Karpas-422 (cell line): ENCODE measurements around the gene SHC4. TPM values are rescaled to one million over a fixed set of nuclear protein-coding genes. Genes with fewer than 3 reads are reported as not detected.
A peak's percentile ranks its signal among the peaks of the same experiment; 100 is the strongest.

Source experiments
- DNase-seq: peaks from one replicate; pipeline ENCODE4 v3.0.0-alpha.2; 2015
- H2AFZ ChIP-seq: fragments of 200-600 bp; sonication (generic); 2 replicates; pipeline ENCODE4 v1.6.1; 2014; ENCODE audit warnings: antibody characterized with exemption, low read length, mixed read lengths
- H3K27ac ChIP-seq: fragments of 200-600 bp; sonication (generic); 2 replicates; pipeline ENCODE4 v1.5.1; 2014; ENCODE audit warnings: mild to moderate bottlenecking, low read length, moderate library complexity
- H3K27me3 ChIP-seq: fragments of 200-600 bp; sonication (generic); 2 replicates; pipeline ENCODE4 v1.6.1; 2014; ENCODE audit warnings: low read length, mixed read lengths
- H3K36me3 ChIP-seq: fragments of 200-600 bp; sonication (generic); 2 replicates; pipeline ENCODE4 v1.6.1; 2014; ENCODE audit warnings: low read length, mixed read lengths; ENCODE audit not compliant: insufficient read depth
- H3K4me1 ChIP-seq: fragments of 200-600 bp; sonication (generic); 2 replicates; pipeline ENCODE4 v1.6.1; 2014; ENCODE audit warnings: mild to moderate bottlenecking, low read length, mixed read lengths
- H3K4me2 ChIP-seq: fragments of 200-600 bp; sonication (generic); 2 replicates; pipeline ENCODE4 v1.6.1; 2014; ENCODE audit warnings: low read length, low read depth, mild to moderate bottlenecking; ENCODE audit not compliant: poor library complexity, severe bottlenecking
- H3K4me3 ChIP-seq: fragments of 200-600 bp; sonication (generic); 2 replicates; pipeline ENCODE4 v1.5.1; 2014; ENCODE audit warnings: mild to moderate bottlenecking, antibody characterized with exemption, low read length, mixed read lengths
- H3K79me2 ChIP-seq: fragments of 200-600 bp; sonication (generic); 2 replicates; pipeline ENCODE4 v1.6.1; 2014; ENCODE audit warnings: mild to moderate bottlenecking, low read length, mixed read lengths
- H3K9ac ChIP-seq: fragments of 200-600 bp; sonication (generic); 2 replicates; pipeline ENCODE4 v1.6.0; 2014; ENCODE audit warnings: low read length
- H3K9me2 ChIP-seq: fragments of 200-600 bp; sonication (generic), shearing (Covaris generic); replicated peaks from 2 replicates; pipeline ENCODE4 v1.6.0; 2014; ENCODE audit warnings: mild to moderate bottlenecking, low read length, moderate library complexity; ENCODE audit not compliant: insufficient read depth
- H3K9me3 ChIP-seq: fragments of 300-700, 200-600 bp; sonication (generic); 2 replicates; pipeline ENCODE4 v1.6.1; 2014; ENCODE audit warnings: low read length, mixed read lengths
- H4K20me1 ChIP-seq: fragments of 200-600 bp; sonication (generic); 2 replicates; pipeline ENCODE4 v1.6.1; 2014; ENCODE audit warnings: mild to moderate bottlenecking, antibody characterized with exemption, low read length, low read depth; ENCODE audit not compliant: insufficient read depth
- total RNA-seq: library from RNA; depleted of rRNA; stranded (reverse); fragments of >200 nt; shearing (Covaris generic); gene quantifications from 2 replicates; pipeline ENCODE4 v1.2.3, GENCODE V29; 2014; ENCODE audit warnings: low replicate concordance

SHC4 gene
- total RNA-seq, 1 experiment from 2014 or later = not detected

- Histone ChIP-seq H3K9me2 (no peaks in the 10 kb centered on the region), H3K9ac (no peak overlapping the region), H3K27ac (no peak overlapping the region), H3K9me3 (no peaks in the 10 kb centered on the region), H3K4me2 (peak overlapping the region; percentile 50), H3K4me1 (peaks cover 34% of the 10 kb centered on the region), H4K20me1 (no peaks in the 10 kb centered on the region), H3K36me3 (no peaks in the 10 kb centered on the region), H3K27me3 (no peaks in the 10 kb centered on the region), H3K4me3 (no peak overlapping the region), H2AFZ (no peak overlapping the region), H3K79me2 (no peaks in the 10 kb centered on the region)
- DNase-seq = no peak
Measured at GRCh38 chr15:48964898-48965297, 1.2 kb upstream of the SHC4 start.

GRCh38 chr15:48962662-48963523 lies 826 bp downstream of the SHC4 start:
- Histone ChIP-seq H3K9ac (no peak overlapping the region), H2AFZ (no peak overlapping the region), H3K4me3 (no peak overlapping the region), H3K27ac (no peak overlapping the region), H3K79me2 (no peaks in the 10 kb centered on the region), H3K27me3 (no peaks in the 10 kb centered on the region), H3K4me2 (no peak overlapping the region), H3K4me1 (peaks cover 34% of the 10 kb centered on the region), H4K20me1 (no peaks in the 10 kb centered on the region), H3K36me3 (no peaks in the 10 kb centered on the region), H3K9me2 (no peaks in the 10 kb centered on the region), H3K9me3 (no peaks in the 10 kb centered on the region)
- no peak for DNase-seq

GRCh38 chr15:48955967-48956366 lies 7.8 kb downstream of the SHC4 start:
- Histone ChIP-seq H3K27ac (no peak overlapping the region), H3K4me2 (no peak overlapping the region), H3K9me3 (no peaks in the 10 kb centered on the region), H3K79me2 (no peaks in the 10 kb centered on the region), H3K4me1 (no peaks in the 10 kb centered on the region), H3K36me3 (no peaks in the 10 kb centered on the region), H3K9ac (no peak overlapping the region), H2AFZ (no peak overlapping the region), H3K27me3 (no peaks in the 10 kb centered on the region), H3K9me2 (no peaks in the 10 kb centered on the region), H4K20me1 (no peaks in the 10 kb centered on the region), H3K4me3 (no peak overlapping the region)
- DNase-seq = no peak

DNA sequence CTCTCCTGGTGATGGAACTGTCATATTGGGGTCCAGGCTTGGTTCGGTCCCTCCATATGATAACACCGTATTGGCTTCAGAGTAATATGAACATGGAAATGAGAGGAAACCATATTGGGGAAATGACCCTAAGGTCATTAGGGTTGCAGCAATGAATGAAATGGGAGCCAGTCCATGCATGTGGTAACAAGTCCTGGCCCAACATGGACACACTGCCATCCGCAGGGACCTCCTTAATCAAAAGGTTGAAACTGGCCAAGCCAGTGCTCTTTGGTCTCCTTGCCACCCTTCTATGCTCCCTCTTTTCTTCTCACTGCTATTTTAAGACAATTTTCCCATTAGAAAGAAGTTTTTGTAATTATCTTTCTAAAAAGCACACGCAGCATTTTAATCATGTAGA lies 8.3 kb downstream of the SHC4 start:
- Histone ChIP-seq H4K20me1 (no peaks in the 10 kb centered on the region), H3K79me2 (no peaks in the 10 kb centered on the region), H3K4me3 (no peak overlapping the region), H2AFZ (no peak overlapping the region), H3K27ac (no peak overlapping the region), H3K9ac (no peak overlapping the region), H3K9me3 (no peaks in the 10 kb centered on the region), H3K9me2 (no peaks in the 10 kb centered on the region), H3K36me3 (no peaks in the 10 kb centered on the region), H3K27me3 (no peaks in the 10 kb centered on the region), H3K4me2 (no peak overlapping the region), H3K4me1 (no peaks in the 10 kb centered on the region)
- DNase-seq = no peak

DNA sequence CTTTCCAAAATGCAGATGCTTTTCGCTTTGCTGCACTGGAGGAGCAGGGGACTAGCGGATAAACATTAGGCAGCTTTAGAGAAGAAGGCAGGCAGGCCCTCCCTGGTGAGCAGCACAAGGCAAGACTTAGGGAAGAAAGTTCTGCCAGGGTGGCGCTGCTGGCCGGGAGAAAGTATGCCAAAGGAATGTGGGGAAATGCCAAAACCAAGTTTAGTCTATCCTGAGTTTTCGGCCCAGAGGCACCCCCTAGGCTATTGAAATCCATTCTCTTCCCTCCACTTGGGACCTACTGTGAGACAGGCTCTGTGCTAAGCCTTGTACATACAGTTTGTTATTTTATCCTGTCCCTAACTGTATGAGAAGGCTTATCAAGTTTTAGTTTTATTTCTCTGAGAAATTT lies 9.2 kb downstream of the SHC4 start:
- H3K4me3 ChIP-seq = no peak overlapping the region

GRCh38 chr15:48946840-48947187 lies 16.9 kb downstream of the SHC4 start:
- H3K4me2 ChIP-seq = no peak overlapping the region
- no peak overlapping the region for H3K27ac ChIP-seq
- DNase-seq = no peak

More for the DNA sequence above, 9.2 kb downstream of the SHC4 start:
- Histone ChIP-seq H3K36me3 (no peaks in the 10 kb centered on the region), H3K4me1 (no peaks in the 10 kb centered on the region), H3K27ac (no peak overlapping the region), H3K9me2 (no peaks in the 10 kb centered on the region), H3K9me3 (no peaks in the 10 kb centered on the region), H3K4me2 (no peak overlapping the region), H3K79me2 (no peaks in the 10 kb centered on the region), H3K9ac (no peak overlapping the region), H3K27me3 (no peaks in the 10 kb centered on the region), H4K20me1 (no peaks in the 10 kb centered on the region), H2AFZ (no peak overlapping the region)
- DNase-seq = no peak

GRCh38 chr15:48946074-48946839 lies 17.5 kb downstream of the SHC4 start:
- Histone ChIP-seq H4K20me1 (no peaks in the 10 kb centered on the region), H3K27ac (no peak overlapping the region), H3K27me3 (no peaks in the 10 kb centered on the region), H3K4me1 (no peaks in the 10 kb centered on the region), H3K4me3 (no peak overlapping the region), H3K79me2 (no peaks in the 10 kb centered on the region), H3K36me3 (no peaks in the 10 kb centered on the region), H3K9ac (no peak overlapping the region), H3K9me3 (no peaks in the 10 kb centered on the region), H3K9me2 (no peaks in the 10 kb centered on the region), H2AFZ (no peak overlapping the region), H3K4me2 (no peak overlapping the region)
- DNase-seq = no peak

More at GRCh38 chr15:48946840-48947187, 16.9 kb downstream of the SHC4 start:
- H2AFZ ChIP-seq = no peak overlapping the region
- H3K4me3 ChIP-seq = no peak overlapping the region
- H3K9me3 ChIP-seq = no peaks in the 10 kb centered on the region
- no peaks in the 10 kb centered on the region for H3K4me1 ChIP-seq
- H3K36me3 ChIP-seq = no peaks in the 10 kb centered on the region
- H3K9ac ChIP-seq = no peak overlapping the region
- no peaks in the 10 kb centered on the region for H3K79me2 ChIP-seq
- no peaks in the 10 kb centered on the region for H3K27me3 ChIP-seq
- no peaks in the 10 kb centered on the region for H4K20me1 ChIP-seq
- no peaks in the 10 kb centered on the region for H3K9me2 ChIP-seq

DNA sequence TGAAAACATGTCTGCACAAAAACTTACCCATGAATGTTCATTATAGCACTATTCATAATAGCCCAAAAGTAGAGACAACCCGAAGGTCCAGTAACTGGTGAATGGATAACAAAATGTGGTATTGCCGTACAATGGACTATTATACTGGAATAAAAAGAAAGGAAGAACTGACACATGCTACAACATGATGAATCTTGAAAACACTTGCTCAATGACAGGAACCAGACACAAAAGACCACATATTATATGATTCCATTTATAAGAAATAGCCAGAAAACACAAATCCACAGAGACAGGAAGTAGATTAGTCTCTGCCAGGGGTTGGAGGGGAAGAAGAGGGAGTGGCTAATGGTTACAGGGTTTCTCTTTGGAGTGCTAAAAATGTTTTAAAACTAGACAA lies 18.3 kb downstream of the SHC4 start:
- no peak for DNase-seq
- Histone ChIP-seq H3K4me3 (no peak overlapping the region), H2AFZ (no peak overlapping the region), H3K27me3 (no peaks in the 10 kb centered on the region), H3K27ac (no peak overlapping the region), H3K9me3 (no peaks in the 10 kb centered on the region), H3K79me2 (no peaks in the 10 kb centered on the region), H3K4me2 (no peak overlapping the region), H3K9ac (no peak overlapping the region), H3K4me1 (no peaks in the 10 kb centered on the region), H3K9me2 (no peaks in the 10 kb centered on the region), H4K20me1 (no peaks in the 10 kb centered on the region), H3K36me3 (no peaks in the 10 kb centered on the region)
